ENCODE data around the gene BTG1.
"Not testable (repeated sequence)": the region's sequence is repeated elsewhere in the genome, so short reads cannot be mapped to it uniquely, and the experiment has no call there.

DNA sequence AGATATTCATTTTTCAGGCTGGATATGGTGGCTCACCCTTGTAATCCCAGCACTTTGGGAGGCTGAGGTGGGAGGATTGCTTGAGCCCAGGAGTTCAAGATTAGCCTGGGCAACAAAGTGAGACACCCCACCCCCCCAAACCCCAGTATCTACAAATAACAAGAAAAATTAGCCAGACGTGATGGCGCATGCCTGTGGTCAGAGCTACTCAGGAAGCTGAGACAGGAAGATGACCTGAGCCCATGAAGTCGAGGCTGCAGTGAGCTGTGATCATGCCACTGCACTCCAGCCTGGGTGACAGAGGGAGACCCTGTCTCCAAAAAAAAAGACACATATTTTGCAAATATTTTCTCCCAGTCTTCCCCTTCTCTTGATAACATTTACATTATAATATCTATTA is 51.3 kb downstream of the BTG1 start:
- TF ChIP-seq CTCF (conservative IDR thresholded peaks at IDR 0.05); EZH2 (IDR thresholded peaks at IDR 0.05; ENCODE audit: low read depth): not testable (repeated sequence)

Measured in PC-9 (cell line).